ENCODE measurements around the gene CBFB.

CBFB gene

GRCh38 chr16:67016681-67017420, 12.1 kb upstream of the CBFB start:
- DNase-seq (ENCODE audit: low read depth): no peak

GRCh38 chr16:67017421-67017750, 11.6 kb upstream of the CBFB start:
- no peak for DNase-seq (ENCODE audit: low read depth)

GRCh38 chr16:67017810-67018488, 11.0 kb upstream of the CBFB start:
- peak; percentile 59 for DNase-seq (ENCODE audit: low read depth)

GRCh38 chr16:67019171-67019570, 9.8 kb upstream of the CBFB start:
- no peak for DNase-seq (ENCODE audit: low read depth)

GRCh38 chr16:67021321-67021720, 7.6 kb upstream of the CBFB start:
- DNase-seq (ENCODE audit: low read depth): no peak

GRCh38 chr16:67022531-67023214, 6.3 kb upstream of the CBFB start:
- no peak for DNase-seq (ENCODE audit: low read depth)

- DNase-seq (ENCODE audit: low read depth): no peak
These were observed 5.3 kb upstream of the CBFB start for GRCh38 chr16:67023689-67024088.

GRCh38 chr16:67024384-67025209, 4.4 kb upstream of the CBFB start:
- no peak for DNase-seq (ENCODE audit: low read depth)

GRCh38 chr16:67025210-67025550, 3.8 kb upstream of the CBFB start:
- no peak for DNase-seq (ENCODE audit: low read depth)

GRCh38 chr16:67026570-67026969, 2.4 kb upstream of the CBFB start:
- DNase-seq (ENCODE audit: low read depth): no peak

GRCh38 chr16:67027046-67027445, 1.9 kb upstream of the CBFB start:
- DNase-seq (ENCODE audit: low read depth): no peak

- DNase-seq (ENCODE audit: low read depth): no peak
These were observed 718 bp upstream of the CBFB start for GRCh38 chr16:67028167-67028695.

- DNase-seq (ENCODE audit: low read depth): peak; percentile 31
These were observed 526 bp downstream of the CBFB start for GRCh38 chr16:67029254-67030096.

GRCh38 chr16:67030221-67030962, 1.4 kb downstream of the CBFB start:
- no peak for DNase-seq (ENCODE audit: low read depth)

- no peak for DNase-seq (ENCODE audit: low read depth)
These were observed 5.5 kb downstream of the CBFB start for GRCh38 chr16:67034487-67034886.

- no peak for DNase-seq (ENCODE audit: low read depth)
These were observed 6.4 kb downstream of the CBFB start for GRCh38 chr16:67035364-67035763.

- no peak for DNase-seq (ENCODE audit: low read depth)
These were observed 7.4 kb downstream of the CBFB start for GRCh38 chr16:67036323-67036741.

GRCh38 chr16:67039260-67040020, 10.5 kb downstream of the CBFB start:
- no peak for DNase-seq (ENCODE audit: low read depth)

- DNase-seq (ENCODE audit: low read depth): no peak
These were observed 11.2 kb downstream of the CBFB start for GRCh38 chr16:67040166-67040565.

GRCh38 chr16:67040906-67041305, 12.0 kb downstream of the CBFB start:
- DNase-seq (ENCODE audit: low read depth): no peak
